NCI-H82 (cell line): ENCODE results near the gene IQGAP1.

Source experiments
- DNase-seq: peaks from one replicate; lab custom pipeline; 2025; lab: John Stamatoyannopoulos, UW

IQGAP1 gene

GRCh38 chr15:90530250-90531051 is 142.4 kb downstream of the IQGAP1 start:
- DNase-seq = peak; percentile 67

- peak; percentile 25 for DNase-seq
These were observed 143.1 kb downstream of the IQGAP1 start for GRCh38 chr15:90531147-90531546.

GRCh38 chr15:90535254-90535653 is 147.2 kb downstream of the IQGAP1 start:
- DNase-seq = no peak

GRCh38 chr15:90539789-90540188 is 151.7 kb downstream of the IQGAP1 start:
- no peak for DNase-seq

GRCh38 chr15:90540768-90541167 is 152.7 kb downstream of the IQGAP1 start:
- DNase-seq = no peak

GRCh38 chr15:90545095-90545494 is 157.1 kb downstream of the IQGAP1 start:
- no peak for DNase-seq

GRCh38 chr15:90547540-90547939 is 159.5 kb downstream of the IQGAP1 start:
- DNase-seq = no peak

- peak; percentile 47 for DNase-seq
These were observed 162.9 kb downstream of the IQGAP1 start for GRCh38 chr15:90550919-90551318.
